HEK293 (cell line): ENCODE data around the gene CPA5.
A peak's percentile ranks its signal among the peaks of the same experiment; 100 is the strongest.

Experiments used
- CTCF ChIA-PET: fragments of 350-600 bp; formaldehyde crosslinking; extraction: SDS; loops from one replicate; lab custom pipeline; 2021; ENCODE audit warnings: antibody characterized with exemption; lab: Yijun Ruan, JAX
- POLR2A ChIA-PET: fragments of 300-600 bp; formaldehyde crosslinking; extraction: SDS; loops from one replicate; lab custom pipeline; 2020; ENCODE audit warnings: antibody characterized with exemption, inconsistent platforms; lab: Yijun Ruan, JAX
- H3K27ac ChIP-seq: fragments of 200-500 bp; sonication (Bioruptor generic); 2 replicates; pipeline ENCODE4 v1.5.1; 2014; ENCODE audit warnings: low read depth, low read length, control low read depth, inconsistent platforms; ENCODE audit errors: extremely low read depth
- H3K36me3 ChIP-seq, 2 experiments: fragments of 200-500 bp in 1 of 2; sonication (Bioruptor generic) in 1 of 2; 1 replicate in 1 of 2; 2 replicates in 1 of 2; pipeline ENCODE4 v1.5.1; 2014 to 2017; ENCODE audit warnings: inconsistent platforms in 2 of 2, low read length in 2 of 2; ENCODE audit not compliant: control insufficient read depth in 2 of 2, insufficient read depth in 1 of 2
- H3K4me1 ChIP-seq: fragments of 200-500 bp; sonication (Bioruptor generic); 2 replicates; pipeline ENCODE4 v1.5.1; 2014; ENCODE audit warnings: mild to moderate bottlenecking, low read length, inconsistent platforms; ENCODE audit not compliant: control insufficient read depth, insufficient read depth
- H3K4me3 ChIP-seq: 2 replicates; pipeline ENCODE4 v1.5.1; 2011; ENCODE audit warnings: low read depth, mild to moderate bottlenecking, control low read depth, low read length, moderate library complexity
- H3K9me3 ChIP-seq: fragments of 200-500 bp; sonication (Bioruptor generic); 2 replicates; pipeline ENCODE4 v1.5.1; 2014; ENCODE audit warnings: low read depth, low read length, inconsistent platforms; ENCODE audit not compliant: control insufficient read depth, insufficient read depth
- FEZF1 ChIP-seq: fragments of 450-650 bp; formaldehyde crosslinking; IDR thresholded peaks from 2 replicates; pipeline ENCODE4 v1.5.1; 2016; ENCODE audit warnings: missing biosample characterization, missing genetic modification characterization
- RBAK ChIP-seq: fragments of 450-650 bp; formaldehyde crosslinking; IDR thresholded peaks from 2 replicates; pipeline ENCODE4 v1.5.1; 2016; ENCODE audit warnings: missing biosample characterization, missing genetic modification characterization
- SETDB1 ChIP-seq: IDR thresholded peaks from one replicate; pipeline ENCODE4 v1.6.1; 2017; ENCODE audit warnings: mild to moderate bottlenecking, low read length, moderate library complexity, mixed read lengths; ENCODE audit not compliant: insufficient read length
- ZBTB17 ChIP-seq: fragments of 450-650 bp; formaldehyde crosslinking; IDR thresholded peaks from 2 replicates; pipeline ENCODE4 v1.5.1; 2016; ENCODE audit warnings: missing biosample characterization, missing genetic modification characterization
- ZNF132 ChIP-seq: fragments of 450-650 bp; formaldehyde crosslinking; IDR thresholded peaks from 2 replicates; pipeline ENCODE4 v1.5.1; 2017; ENCODE audit warnings: missing biosample characterization, missing genetic modification characterization, borderline replicate concordance
- ZNF175 ChIP-seq: fragments of 450-650 bp; formaldehyde crosslinking; IDR thresholded peaks from 2 replicates; pipeline ENCODE4 v1.5.1; 2016; ENCODE audit warnings: missing biosample characterization, missing genetic modification characterization
- ZNF202 ChIP-seq: fragments of 450-650 bp; formaldehyde crosslinking; IDR thresholded peaks from 2 replicates; pipeline ENCODE4 v1.5.1; 2016; ENCODE audit warnings: missing biosample characterization, missing genetic modification characterization, borderline replicate concordance
- ZNF24 ChIP-seq: fragments of 450-650 bp; formaldehyde crosslinking; IDR thresholded peaks from 2 replicates; pipeline ENCODE4 v1.5.1; 2016; ENCODE audit warnings: missing biosample characterization, missing genetic modification characterization
- ZNF274 ChIP-seq, 2 experiments: fragments of 200-500 bp in 1 of 2; fragments of 450-650 bp in 1 of 2; sonication (Bioruptor generic) in 1 of 2; formaldehyde crosslinking in 1 of 2; IDR thresholded peaks; 2 replicates each; pipeline versions ENCODE4 v1.5.1 to v1.6.1; 2014 to 2016; ENCODE audit warnings: borderline replicate concordance in 1 of 2, inconsistent platforms in 1 of 2, low read length in 1 of 2, missing biosample characterization in 1 of 2, missing genetic modification characterization in 1 of 2
- ZNF585B ChIP-seq: fragments of 450-650 bp; formaldehyde crosslinking; IDR thresholded peaks from 2 replicates; pipeline ENCODE4 v1.5.1; 2016; ENCODE audit warnings: missing biosample characterization, missing genetic modification characterization
- ZNF629 ChIP-seq: fragments of 450-650 bp; formaldehyde crosslinking; IDR thresholded peaks from 2 replicates; pipeline ENCODE4 v1.5.1; 2017; ENCODE audit warnings: missing biosample characterization, missing genetic modification characterization
- ZNF664 ChIP-seq: fragments of 450-650 bp; formaldehyde crosslinking; IDR thresholded peaks from 2 replicates; pipeline ENCODE4 v1.5.1; 2016; ENCODE audit warnings: missing biosample characterization, missing genetic modification characterization
- ZNF830 ChIP-seq: fragments of 450-650 bp; IDR thresholded peaks from 2 replicates; pipeline ENCODE4 v1.5.0; 2018; ENCODE audit warnings: missing biosample characterization, missing genetic modification characterization, low read depth, mild to moderate bottlenecking, moderate library complexity
- TF ChIP-seq, protein P1 (sequence below): fragments of 450-650 bp; formaldehyde crosslinking; IDR thresholded peaks from 2 replicates; pipeline ENCODE4 v1.5.1; 2016; ENCODE audit warnings: missing biosample characterization, missing genetic modification characterization, low read depth
- TF ChIP-seq, protein P2 (sequence below): fragments of 450-650 bp; formaldehyde crosslinking; IDR thresholded peaks from 2 replicates; pipeline ENCODE4 v1.5.1; 2016; ENCODE audit warnings: missing biosample characterization, missing genetic modification characterization
- TF ChIP-seq, protein P3 (sequence below): fragments of 450-650 bp; IDR thresholded peaks from 2 replicates; pipeline ENCODE4 v1.5.1; 2018; ENCODE audit warnings: missing biosample characterization, mild to moderate bottlenecking, missing genetic modification characterization
- TF ChIP-seq, protein P4 (sequence below): fragments of 450-650 bp; IDR thresholded peaks from 2 replicates; pipeline ENCODE4 v1.5.1; 2018; ENCODE audit warnings: missing biosample characterization, missing genetic modification characterization

Gene CPA5

DNA sequence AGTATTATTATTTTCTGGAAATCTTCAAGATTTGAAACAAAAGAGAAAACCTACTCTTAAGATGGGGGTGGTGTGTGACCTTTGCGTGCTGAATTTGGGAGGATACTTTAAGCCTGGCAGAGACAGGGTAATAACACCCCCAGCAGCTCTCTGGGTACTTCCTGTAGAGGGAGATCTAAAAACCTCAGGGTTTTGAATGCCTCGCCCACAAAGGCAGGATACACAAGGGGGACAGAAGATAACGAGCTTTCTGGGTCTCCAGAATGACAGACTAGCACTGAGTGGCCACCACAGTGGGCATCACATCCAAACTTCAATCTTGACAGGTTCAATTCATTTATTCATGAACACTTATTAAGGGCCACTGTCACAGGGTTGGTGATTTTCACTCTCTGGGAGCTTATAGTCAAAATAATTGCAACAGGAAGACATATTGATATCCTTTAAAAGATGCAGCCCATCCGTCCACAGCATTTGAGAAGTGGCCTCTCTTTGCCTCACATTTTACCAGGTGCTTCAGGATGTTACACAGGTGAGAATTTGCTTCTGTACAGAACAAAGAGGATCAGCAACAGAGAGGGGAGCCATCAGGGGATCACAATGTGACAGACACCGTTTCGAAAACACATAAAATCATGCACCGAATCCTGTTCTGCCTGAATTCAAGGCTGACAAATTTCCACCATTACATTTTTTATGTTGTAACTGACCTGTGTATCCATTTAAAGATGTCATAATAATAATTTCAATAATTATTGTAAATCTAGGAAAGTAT is 50.0 kb downstream of the CPA5 start:
- no peaks in the 10 kb centered on the region; the same call in 1 of the 2 replicates for H3K4me1 ChIP-seq
- no peak for TF ChIP-seq ZNF202 (tag by site-specific recombination)
- no peak for TF ChIP-seq ZNF585B (tag by site-specific recombination)
- no peak for TF ChIP-seq ZNF175
- no peak for TF ChIP-seq RBAK (tag by site-specific recombination)
- H3K27ac ChIP-seq = no peak overlapping the region
- H3K4me3 ChIP-seq = no peak overlapping the region
- ChIA-PET CTCF (no interaction called here), POLR2A (no interaction called here)
- no peaks in the 10 kb centered on the region for H3K9me3 ChIP-seq
- H3K36me3 ChIP-seq = no peaks in the 10 kb centered on the region

DNA sequence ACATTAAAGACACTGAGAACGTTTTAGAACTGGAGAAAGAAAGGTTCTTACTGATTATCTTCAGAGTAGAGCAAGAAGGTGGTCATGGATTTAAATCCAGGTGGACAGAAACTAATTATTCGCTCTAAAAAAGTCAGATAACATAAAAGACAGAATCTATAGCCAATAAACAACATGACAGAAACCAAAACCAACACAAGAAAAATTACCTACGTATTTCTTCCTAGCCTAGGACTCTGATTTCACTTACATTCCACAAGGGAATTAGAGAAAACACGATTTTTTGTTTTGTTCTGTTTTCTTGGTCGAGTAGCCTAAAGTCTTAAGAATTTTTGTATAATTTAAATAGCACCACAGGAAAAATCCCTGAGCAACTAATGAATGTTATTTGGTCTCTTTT is 50.8 kb downstream of the CPA5 start:
- H3K4me3 ChIP-seq = no peak overlapping the region
- H3K9me3 ChIP-seq = no peaks in the 10 kb centered on the region
- H3K4me1 ChIP-seq = no peaks in the 10 kb centered on the region; the same call in 1 of the 2 replicates
- H3K36me3 ChIP-seq = peaks cover 0 to under 1% of the 10 kb centered on the region in 2 experiments; a peak in 1 of 3 replicates
- H3K27ac ChIP-seq = no peak overlapping the region
- ChIA-PET POLR2A (no interaction called here), CTCF (no interaction called here)
- TF ChIP-seq ZNF629 (tag by site-specific recombination) (no peak), SETDB1 (no peak)
- TF ChIP-seq, protein P1, sequence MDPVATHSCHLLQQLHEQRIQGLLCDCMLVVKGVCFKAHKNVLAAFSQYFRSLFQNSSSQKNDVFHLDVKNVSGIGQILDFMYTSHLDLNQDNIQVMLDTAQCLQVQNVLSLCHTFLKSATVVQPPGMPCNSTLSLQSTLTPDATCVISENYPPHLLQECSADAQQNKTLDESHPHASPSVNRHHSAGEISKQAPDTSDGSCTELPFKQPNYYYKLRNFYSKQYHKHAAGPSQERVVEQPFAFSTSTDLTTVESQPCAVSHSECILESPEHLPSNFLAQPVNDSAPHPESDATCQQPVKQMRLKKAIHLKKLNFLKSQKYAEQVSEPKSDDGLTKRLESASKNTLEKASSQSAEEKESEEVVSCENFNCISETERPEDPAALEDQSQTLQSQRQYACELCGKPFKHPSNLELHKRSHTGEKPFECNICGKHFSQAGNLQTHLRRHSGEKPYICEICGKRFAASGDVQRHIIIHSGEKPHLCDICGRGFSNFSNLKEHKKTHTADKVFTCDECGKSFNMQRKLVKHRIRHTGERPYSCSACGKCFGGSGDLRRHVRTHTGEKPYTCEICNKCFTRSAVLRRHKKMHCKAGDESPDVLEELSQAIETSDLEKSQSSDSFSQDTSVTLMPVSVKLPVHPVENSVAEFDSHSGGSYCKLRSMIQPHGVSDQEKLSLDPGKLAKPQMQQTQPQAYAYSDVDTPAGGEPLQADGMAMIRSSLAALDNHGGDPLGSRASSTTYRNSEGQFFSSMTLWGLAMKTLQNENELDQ (tag by site-specific recombination) = no peak

DNA sequence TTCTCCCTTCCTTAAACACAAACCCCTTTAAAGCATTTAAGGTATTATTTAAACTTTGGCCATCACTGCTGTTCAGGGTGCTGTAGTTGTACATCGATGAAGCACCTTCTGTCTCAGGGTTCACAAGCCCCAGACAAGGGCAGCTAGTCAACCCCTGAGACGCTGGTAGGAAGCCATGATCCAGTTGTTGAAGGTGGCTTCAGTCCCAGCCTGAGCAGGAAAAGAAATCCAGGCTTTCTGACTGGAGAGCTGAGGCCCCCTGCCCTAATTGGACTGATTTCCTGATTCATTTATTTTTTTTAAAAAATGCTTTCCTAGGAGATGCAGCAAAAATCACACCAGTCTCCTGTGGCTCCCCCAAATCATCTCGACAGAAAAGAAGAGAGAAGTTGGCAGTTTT is 51.5 kb downstream of the CPA5 start:
- no peaks in the 10 kb centered on the region; the same call in 1 of the 2 replicates for H3K4me1 ChIP-seq
- TF ChIP-seq ZBTB17 (tag by site-specific recombination) (peak; percentile 78), SETDB1 (no peak)
- TF ChIP-seq, all 188 proteins: peak for 1
- peaks cover 0 to 5% of the 10 kb centered on the region in 2 experiments; a peak in 1 of 3 replicates for H3K36me3 ChIP-seq
- CTCF ChIA-PET = no interaction called here
- POLR2A ChIA-PET = no interaction called here
- H3K4me3 ChIP-seq = no peak overlapping the region
- no peak overlapping the region for H3K27ac ChIP-seq
- no peaks in the 10 kb centered on the region for H3K9me3 ChIP-seq

DNA sequence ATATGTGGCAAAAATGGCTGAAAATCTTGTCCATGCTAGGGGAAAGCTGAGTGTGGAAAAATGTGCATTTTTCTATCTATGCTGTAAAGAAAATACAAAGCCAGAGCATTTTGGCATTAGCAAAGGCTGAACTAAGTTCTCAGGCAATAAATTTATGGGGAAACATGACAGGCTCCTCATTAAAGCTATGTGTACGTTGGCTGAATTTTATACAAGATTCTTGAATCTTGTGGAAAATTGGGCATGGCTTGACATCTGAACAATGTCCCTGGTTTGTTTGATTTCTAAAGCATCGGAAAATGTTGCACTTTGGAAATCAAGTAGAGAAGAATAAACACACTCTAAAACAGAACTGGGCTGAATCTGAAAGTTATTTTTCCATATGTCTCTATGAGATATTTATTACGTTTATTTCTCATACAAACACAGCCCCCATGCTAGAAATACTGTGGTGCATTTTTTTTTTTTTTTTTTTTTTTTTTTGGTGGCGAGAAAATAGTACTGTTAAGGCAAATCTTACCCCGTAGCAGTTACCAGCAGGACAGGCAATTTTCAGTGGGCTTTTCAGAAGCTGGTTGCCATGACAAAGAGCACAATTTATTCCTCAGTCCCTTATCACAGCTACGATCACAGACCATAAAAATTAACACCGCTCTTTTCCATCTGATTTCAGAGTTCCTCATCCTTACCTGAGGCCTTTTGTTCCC is 52.6 kb downstream of the CPA5 start:
- Histone ChIP-seq H3K4me3 (no peak overlapping the region), H3K4me1 (no peaks in the 10 kb centered on the region; the same call in 1 of the 2 replicates), H3K27ac (no peak overlapping the region), H3K9me3 (no peaks in the 10 kb centered on the region), H3K36me3 (peaks cover 0 to 5% of the 10 kb centered on the region in 2 experiments; a peak in 1 of 3 replicates)
- ChIA-PET POLR2A (no interaction called here), CTCF (interaction anchor here (0.6 kb wide), 1 partner anchor 20 kb away, joined by 3 read pairs; no protein-coding TSS in a partner anchor)
- TF ChIP-seq ZNF664 (tag by site-specific recombination) = no peak
- TF ChIP-seq, protein P2, sequence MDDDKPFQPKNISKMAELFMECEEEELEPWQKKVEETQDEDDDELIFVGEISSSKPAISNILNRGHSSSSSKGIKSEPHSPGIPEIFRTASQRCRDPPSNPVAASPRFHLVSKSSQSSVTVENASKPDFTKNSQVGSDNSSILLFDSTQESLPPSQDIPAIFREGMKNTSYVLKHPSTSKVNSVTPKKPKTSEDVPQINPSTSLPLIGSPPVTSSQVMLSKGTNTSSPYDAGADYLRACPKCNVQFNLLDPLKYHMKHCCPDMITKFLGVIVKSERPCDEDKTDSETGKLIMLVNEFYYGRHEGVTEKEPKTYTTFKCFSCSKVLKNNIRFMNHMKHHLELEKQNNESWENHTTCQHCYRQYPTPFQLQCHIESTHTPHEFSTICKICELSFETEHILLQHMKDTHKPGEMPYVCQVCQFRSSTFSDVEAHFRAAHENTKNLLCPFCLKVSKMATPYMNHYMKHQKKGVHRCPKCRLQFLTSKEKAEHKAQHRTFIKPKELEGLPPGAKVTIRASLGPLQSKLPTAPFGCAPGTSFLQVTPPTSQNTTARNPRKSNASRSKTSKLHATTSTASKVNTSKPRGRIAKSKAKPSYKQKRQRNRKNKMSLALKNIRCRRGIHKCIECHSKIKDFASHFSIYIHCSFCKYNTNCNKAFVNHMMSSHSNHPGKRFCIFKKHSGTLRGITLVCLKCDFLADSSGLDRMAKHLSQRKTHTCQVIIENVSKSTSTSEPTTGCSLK (tag by site-specific recombination) = no peak
- TF ChIP-seq ZNF132 (tag by site-specific recombination) = no peak
- no peak for TF ChIP-seq SETDB1
- TF ChIP-seq, protein P3, sequence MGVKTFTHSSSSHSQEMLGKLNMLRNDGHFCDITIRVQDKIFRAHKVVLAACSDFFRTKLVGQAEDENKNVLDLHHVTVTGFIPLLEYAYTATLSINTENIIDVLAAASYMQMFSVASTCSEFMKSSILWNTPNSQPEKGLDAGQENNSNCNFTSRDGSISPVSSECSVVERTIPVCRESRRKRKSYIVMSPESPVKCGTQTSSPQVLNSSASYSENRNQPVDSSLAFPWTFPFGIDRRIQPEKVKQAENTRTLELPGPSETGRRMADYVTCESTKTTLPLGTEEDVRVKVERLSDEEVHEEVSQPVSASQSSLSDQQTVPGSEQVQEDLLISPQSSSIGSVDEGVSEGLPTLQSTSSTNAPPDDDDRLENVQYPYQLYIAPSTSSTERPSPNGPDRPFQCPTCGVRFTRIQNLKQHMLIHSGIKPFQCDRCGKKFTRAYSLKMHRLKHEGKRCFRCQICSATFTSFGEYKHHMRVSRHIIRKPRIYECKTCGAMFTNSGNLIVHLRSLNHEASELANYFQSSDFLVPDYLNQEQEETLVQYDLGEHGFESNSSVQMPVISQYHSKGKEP (tag by site-specific recombination) = no peak
- no peak for TF ChIP-seq ZNF274 (IDR thresholded peaks at IDR 0.05; ENCODE audit: low read length)
- no peak for TF ChIP-seq ZNF274 (tag by site-specific recombination; IDR thresholded peaks at IDR 0.05; ENCODE audit: borderline replicate concordance)
- TF ChIP-seq ZNF830 = no peak
- TF ChIP-seq, protein P4, sequence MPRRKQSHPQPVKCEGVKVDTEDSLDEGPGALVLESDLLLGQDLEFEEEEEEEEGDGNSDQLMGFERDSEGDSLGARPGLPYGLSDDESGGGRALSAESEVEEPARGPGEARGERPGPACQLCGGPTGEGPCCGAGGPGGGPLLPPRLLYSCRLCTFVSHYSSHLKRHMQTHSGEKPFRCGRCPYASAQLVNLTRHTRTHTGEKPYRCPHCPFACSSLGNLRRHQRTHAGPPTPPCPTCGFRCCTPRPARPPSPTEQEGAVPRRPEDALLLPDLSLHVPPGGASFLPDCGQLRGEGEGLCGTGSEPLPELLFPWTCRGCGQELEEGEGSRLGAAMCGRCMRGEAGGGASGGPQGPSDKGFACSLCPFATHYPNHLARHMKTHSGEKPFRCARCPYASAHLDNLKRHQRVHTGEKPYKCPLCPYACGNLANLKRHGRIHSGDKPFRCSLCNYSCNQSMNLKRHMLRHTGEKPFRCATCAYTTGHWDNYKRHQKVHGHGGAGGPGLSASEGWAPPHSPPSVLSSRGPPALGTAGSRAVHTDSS (tag by site-specific recombination) = no peak
- no peak for TF ChIP-seq FEZF1
- TF ChIP-seq ZNF24 = no peak
